ENCODE results near the gene KLRC1.
A peak's percentile ranks its signal among the peaks of the same experiment; 100 is the strongest.
"Not testable (repeated sequence)": the region's sequence is repeated elsewhere in the genome, so short reads cannot be mapped to it uniquely, and the experiment has no call there.

The KLRC1 gene

DNA sequence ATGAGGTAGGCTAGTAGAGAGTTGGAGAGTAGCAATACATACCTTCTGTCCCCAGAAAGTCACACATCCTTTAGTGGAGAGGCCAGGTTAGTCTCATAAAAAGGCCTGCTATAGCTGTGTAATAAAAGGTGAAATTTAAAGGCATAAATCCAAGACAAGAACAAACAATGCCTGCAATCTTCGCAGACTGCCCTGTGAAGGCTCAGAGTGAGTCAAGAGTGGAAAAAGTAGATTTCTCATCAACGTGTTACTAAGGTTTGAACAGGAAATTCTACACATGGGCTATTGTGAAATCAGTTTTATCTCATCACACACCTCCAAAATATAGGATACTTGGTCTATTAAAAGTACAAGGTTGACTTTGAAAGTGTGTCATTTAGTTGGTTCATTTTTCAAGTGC, at the start of gene KLRC1:
KLRC1 (minus strand) TSS at position 222 of the 400 bp plus-strand sequence. CDS start 2,221 bp downstream, outside the sequence.
- no peak for DNase-seq (ENCODE audit: low read depth)

DNA sequence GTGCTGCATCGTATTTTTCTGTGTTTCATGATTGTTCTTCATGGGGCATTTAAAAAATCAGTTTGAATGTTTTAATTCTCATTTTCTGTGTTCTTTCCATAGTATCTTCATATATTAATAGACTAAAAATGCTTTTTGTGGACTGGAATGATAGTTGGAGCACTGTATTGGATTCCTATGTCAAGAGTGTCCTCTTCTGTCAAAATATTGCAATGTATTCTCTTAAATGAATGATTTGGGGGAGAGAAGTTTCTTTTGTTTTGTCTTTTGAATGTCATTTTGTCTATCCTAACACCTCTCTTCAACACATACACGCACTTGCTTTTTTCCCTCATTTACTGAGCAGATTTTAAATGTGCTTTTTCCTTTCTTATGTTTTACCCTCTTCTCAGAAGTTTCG, 47.9 kb upstream of the KLRC1 start:
- DNase-seq (ENCODE audit: low read depth) = peak; percentile 20

DNA sequence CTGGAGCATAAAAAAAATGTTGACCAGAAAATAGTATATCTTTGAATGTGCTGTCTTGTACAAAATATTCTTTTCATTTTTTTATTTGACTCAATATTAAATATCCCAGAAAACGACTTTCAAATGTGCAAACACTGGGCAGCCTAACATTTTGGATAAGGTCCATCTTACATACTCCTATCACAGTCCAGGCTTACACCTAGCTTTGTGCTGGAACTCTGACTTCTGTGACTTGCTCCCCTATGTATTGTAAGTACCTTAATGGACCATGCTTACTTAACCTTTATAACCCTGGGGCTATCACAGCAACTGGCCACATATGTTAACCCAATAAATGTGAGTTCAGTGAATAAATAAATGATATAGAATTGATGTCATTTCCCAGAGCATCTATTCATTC, 44.9 kb upstream of the KLRC1 start:
- DNase-seq (ENCODE audit: low read depth) = no peak

DNA sequence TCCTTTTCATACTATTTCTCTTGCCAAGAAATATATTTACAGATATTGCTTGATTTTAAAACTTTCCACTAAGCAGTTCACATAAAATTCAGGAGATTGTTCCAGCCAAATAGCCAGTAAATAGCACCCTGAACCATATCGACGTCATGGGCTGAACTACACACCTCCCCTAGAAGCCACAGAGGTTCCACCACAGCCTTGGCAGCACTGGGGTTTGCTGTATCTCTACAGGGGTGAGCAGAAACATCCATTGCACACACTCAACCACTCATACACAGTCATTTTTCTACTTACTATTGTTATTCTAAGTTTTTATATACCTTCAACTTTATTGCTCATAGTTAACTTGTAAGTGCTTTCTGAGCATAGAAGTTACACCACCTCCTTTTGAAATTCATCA, 44.4 kb upstream of the KLRC1 start:
- DNase-seq (ENCODE audit: low read depth) = no peak

DNA sequence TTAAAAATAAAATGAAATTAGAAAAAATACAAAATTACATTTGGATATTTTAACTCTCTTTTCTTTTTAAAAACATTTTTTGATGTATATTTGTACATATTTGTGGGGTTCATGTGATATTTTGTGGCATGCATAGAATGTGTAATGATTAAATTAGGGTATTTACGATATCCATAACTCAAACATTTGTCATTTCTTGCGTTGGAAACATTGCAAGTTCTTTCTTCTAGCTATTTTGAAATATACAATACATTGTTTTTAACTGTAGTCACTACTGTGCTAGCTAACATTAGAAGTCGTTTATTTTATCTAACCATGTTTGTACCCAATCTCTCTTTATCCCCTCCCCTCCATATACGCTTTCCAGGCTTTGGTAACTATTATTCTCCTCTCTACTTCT, 38.6 kb upstream of the KLRC1 start:
- DNase-seq (ENCODE audit: low read depth) = no peak

DNA sequence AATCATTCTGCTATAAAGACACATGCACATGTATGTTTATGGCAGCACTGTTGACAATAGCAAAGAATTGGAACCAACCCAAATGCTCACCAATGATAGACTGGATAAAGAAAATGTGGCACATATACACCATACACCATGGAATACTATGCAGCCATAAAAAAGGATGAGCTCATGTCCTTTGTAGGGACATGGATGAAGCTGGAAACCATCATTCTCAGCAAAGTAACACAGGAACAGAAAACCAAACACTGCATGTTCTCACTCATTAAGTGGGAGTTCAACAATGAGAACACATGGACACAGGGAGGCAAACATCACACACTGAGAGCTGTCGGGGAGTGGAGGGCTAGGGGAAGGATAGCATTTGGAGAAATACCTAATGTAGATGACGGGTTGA, 34.2 kb upstream of the KLRC1 start:
- DNase-seq (ENCODE audit: low read depth) = not testable (repeated sequence)

DNA sequence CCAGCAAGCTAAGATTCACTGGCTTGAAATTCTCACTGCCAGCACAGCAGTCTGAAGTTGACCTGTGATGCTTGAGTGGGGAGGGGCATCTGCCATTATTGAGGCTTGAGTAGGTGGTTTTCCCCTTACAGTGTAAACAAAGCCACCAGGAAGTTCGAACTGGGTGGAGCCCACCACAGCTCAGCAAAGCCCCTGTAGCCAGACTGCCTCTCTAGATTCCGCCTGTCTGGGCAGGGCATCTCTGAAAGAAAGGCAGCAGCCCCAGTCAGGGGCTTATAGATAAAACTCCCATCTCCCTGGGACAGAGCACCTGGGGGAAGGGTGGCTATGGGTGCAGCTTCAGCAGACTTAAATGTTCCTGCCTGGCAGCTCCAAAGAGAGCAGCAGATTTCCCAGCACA, 28.7 kb upstream of the KLRC1 start:
- not testable (repeated sequence) for DNase-seq (ENCODE audit: low read depth)

DNA sequence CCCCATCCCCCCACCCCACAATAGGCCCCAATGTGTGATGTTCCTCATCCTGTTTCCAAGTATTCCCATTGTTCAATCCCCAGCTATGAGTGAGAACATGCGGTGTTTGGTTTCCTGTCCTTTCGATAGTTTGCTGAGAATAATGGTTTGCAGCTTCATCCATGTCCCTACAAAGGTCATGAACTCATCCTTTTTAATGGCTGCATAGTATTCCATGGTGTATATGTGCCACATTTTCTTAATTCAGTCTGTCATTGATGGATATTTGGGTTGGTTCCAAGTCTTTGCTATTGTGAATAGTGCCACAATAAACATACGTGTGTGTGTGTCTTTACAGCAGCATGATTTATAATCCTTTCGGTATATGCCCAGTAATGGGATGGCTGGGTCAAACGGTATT, 19.6 kb upstream of the KLRC1 start:
- DNase-seq (ENCODE audit: low read depth) = not testable (repeated sequence)

DNA sequence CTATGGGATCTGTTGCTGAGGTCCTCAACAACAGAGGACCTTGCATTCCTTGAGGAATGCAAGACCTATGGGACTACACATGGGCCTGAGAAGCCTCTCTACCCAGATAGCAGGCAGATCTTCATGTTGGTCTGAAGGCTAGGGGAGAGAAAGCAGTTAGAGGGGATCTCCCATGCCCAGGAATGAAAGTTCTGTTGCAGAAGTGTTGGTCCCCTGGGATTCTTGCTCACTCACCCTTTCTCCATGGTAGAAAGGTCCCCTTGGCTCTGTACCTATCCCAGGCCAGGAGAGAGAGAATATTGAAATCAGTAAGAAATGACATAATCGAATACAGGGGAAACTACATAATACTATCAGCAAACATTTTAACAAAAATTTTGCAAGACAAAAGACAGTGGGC, 16.5 kb upstream of the KLRC1 start:
- DNase-seq (ENCODE audit: low read depth) = no peak

DNA sequence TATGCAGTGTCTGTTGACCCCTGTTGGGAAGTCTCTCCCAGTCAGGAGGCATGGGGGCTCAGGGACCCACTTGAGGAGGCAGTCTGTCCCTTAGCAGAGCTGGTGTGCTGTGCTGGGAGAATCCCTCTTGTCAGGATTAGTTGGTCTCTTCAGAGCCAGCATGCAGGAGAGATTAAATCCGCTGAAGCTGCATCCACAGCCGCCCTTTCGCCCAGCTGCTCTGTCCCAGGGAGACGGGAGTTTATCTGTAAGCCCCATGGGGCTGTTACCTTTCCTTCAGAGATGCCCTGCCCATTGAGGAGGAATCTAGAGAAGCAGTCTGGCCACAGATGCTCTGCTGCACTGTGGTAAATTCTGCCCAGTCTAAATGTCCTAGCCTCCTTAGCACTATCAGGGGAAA, 13.1 kb upstream of the KLRC1 start:
- no peak for DNase-seq (ENCODE audit: low read depth)

DNA sequence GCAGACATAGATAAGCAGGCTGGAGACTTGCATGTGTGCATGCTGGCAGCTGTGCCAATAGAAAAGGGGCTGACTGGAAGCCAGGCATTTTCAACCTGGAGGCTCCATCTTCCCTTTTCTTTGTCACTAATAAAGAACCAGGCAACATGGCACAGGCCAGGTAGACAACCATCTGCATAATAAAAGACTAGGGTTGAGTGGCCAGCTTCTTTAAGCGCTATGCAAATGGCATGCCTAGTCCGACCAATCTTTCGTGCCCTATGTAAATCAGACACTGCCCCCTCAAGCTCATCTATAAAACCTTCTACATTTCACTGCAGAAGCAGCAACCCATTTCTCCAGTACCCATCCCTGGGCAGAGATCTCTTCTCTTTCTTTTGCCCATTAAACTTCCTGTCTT, 4.6 kb upstream of the KLRC1 start:
- no peak for DNase-seq (ENCODE audit: low read depth)

DNA sequence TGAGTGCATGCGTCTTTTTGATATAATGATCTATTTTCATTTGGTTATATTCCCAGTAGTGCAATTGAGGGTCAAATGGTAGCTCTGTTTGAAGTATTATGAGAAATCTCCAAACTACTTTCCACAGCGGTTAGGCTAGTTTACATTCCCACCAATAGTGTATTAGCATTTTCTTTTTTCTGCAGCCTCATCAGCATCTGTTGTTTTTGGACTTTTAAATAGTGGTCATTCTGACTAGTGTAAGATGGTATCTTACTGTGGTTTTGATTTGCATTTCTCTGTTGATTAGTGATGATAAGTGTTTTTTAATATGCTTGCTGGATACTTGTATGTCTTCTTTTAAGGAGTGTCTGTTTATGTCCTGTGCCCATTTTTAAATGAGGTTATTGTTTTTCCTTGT, 3.7 kb upstream of the KLRC1 start:
- no peak for DNase-seq (ENCODE audit: low read depth)

DNA sequence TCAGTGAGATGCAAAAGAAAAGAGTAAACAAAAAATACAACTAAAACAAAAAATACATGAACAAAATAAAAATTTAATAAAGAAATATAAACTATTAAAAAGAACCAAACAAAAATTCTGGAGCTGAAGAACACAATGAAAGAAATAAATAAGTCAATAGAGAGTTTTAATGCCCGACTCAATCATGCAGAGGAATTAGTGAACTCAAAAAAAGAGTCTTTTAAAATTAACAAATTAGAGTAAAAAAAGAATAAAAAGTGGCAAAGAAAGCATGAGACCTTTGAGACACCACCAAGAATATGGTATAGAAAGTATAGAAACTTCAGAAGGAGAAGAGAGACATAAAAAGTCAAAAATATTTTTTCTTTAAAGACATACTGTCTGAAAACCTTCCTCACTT, 2.6 kb upstream of the KLRC1 start:
- no peak for DNase-seq (ENCODE audit: low read depth)

DNA sequence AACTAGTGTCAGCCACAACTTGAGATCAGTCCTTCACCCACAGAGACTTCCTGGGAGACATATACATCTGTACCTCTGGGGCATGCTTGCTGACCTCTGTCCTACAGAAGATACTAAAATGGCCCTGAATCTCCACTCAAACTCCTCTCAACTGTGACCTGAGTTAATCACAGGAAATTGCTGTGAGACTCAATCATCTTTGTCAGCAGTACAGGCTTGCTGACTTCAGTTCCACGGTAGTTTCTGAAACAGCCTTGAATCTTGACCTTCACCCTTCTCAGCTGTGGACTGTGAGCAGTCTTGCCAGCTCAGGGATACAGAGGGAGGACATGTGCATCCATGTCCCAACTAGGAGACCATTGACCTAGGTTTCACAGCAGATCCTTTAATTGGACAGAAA, 1.4 kb upstream of the KLRC1 start:
- DNase-seq (ENCODE audit: low read depth) = no peak

DNA sequence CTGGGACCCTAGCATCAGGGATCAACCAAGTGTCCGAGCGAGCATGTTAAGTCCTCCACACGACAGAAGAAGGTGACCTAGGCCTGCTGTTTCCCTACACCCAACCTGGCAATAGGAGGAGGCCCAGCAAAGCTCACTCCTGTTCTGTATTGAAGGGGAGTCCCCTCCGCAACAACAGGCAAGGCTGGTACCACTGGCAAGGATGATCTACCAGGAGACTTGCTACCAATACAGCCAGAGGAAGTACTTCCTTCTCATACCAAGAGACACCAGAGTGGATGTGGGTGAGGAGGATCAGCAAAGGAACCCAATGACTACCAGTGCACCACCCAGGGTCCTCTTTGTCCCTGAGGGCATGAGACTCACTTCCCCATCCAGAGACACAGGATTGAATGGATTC, 4.9 kb downstream of the KLRC1 start:
- no peak for DNase-seq (ENCODE audit: low read depth)

DNA sequence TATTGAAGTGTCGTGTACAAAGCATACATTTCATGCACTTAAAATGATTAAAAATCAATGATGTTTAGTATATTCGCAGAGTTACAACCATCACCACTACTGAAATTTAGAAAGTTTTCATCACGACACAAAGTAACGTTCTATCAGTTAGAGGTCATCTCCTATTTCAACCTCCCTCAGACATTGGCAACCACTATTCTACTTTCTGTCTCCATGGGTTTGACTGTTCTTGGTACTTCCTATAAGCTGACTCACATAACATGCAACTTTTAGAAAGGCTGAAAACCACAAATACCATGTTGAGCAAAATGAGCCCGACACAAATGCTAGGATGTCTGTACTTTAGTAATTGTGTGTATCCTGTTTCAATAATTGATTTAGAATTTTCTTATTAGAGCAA, 7.1 kb downstream of the KLRC1 start:
- DNase-seq (ENCODE audit: low read depth) = not testable (repeated sequence)

DNA sequence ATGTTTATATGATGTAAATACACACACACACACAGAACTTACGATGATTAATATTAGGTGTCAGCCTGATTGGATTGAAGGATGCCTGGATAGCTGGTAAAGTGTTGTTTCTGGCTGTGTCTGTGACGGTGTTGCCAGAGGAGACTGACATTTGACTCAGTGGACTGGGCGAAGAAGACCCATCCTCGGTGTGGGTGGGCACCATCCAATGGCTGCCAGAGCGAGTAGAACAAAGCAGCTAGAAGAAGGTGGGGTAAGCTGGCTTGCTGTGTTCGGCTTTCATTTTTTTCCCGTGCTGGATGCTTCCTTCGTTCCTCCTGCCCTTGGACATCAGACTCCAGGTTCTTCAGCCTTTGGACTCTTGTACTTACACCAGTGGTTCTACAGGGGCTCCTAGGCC, 12.0 kb downstream of the KLRC1 start:
- DNase-seq (ENCODE audit: low read depth) = not testable (repeated sequence)

DNA sequence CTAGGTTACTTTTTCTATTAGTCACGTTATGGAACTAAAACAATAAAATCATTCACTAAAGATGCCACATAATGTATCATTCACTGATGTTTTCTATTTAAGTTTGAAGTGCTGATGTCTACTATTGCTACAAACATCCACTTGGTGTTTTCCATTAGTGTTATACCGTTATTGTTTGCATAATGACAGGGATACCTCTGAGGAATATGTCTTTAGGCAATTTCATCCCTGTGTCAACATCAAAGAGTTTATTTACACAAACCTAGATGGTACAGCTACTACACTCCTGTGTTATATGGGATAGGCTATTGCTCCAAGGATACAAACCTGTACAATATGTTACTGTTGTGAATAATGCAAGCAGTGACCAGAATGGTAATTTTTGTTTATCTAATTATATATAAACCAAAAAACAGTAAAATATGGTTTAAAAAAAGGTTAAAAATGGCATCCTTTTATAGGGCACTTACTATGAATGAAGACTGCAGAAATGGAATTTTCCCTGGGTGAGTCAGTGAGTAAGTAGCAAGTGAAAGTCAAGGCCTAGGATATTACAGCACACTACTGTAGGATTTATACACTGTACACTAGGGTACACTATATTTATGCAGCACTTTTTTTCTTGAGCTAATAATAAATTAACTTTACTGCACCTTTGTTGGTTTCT, 13.4 kb downstream of the KLRC1 start:
- DNase-seq (ENCODE audit: low read depth) = peak; percentile 32

DNA sequence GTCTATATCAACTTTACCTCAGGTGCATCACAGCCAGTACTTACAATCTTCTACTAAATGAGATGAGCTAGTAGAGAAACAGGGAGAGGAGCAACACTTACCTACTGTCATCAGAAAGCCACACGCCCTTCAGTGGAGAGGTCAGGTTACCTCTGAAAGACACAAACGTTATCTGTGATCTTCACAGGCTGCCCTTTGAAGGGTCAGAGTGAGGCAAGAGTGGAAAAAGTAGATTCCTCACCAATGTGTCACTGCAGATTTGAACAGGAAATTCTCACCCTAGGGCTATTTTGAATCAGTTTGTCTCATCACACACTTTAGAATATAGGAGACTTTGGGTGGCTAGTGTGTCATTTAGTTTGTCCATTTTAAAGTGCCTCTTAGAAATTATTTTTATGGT, 15.6 kb downstream of the KLRC1 start:
- not testable (repeated sequence) for DNase-seq (ENCODE audit: low read depth)

DNA sequence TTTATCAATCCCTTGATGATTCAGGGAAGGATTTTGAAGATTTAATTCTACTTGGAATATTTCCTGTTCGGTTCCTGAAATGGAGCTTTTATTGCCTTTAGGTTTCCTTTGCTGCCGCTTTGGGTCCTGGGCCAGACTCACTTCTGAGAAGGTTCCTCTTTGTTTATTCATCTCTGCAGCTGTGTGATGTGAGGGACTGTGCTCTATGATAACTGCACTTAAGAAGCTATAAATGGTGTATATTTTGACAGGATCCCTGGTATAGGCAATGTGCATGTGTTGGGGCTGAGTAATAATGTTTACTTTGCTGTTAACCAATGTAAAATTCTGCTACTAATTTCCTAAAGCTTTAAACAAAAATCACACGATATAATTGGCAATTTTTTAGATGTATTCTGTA, 17.4 kb downstream of the KLRC1 start, which contains the start of gene KLRC2:
KLRC2 (minus strand) TSS at position 195 of the 400 bp plus-strand sequence; CDS start at position 171, 24 bp downstream.
- peak; percentile 66 for DNase-seq (ENCODE audit: low read depth)

DNA sequence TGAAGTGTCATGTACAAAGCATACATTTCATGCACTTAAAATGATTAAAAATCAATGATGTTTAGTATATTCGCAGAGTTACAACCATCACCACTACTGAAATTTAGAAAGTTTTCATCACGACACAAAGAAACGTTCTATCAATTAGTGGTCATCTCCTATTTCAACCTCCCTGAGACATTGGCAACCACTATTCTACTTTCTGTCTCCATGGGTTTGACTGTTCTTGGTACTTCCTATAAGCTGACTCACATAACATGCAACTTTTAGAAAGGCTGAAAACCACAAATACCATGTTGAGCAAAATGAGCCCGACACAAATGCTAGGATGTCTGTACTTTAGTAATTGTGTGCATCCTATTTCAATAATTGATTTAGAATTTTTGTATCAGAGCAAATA, 22.6 kb downstream of the KLRC1 start:
- DNase-seq (ENCODE audit: low read depth) = peak; percentile 19

DNA sequence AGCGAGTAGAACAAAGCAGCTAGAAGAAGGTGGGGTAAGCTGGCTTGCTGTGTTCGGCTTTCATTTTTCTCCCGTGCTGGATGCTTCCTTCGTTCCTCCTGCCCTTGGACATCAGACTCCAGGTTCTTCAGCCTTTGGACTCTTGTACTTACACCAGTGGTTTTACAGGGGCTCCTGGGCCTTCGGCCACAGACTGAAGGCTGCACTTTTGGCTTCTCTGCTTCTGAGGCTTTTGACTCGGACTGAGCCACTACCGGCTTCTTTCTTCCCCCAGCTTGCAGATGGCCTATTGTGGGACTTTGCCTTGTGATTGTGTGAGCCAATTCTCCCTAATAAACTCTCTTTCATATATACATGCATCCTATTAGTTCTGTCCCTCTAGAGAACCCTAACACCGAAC, 27.2 kb downstream of the KLRC1 start:
- DNase-seq (ENCODE audit: low read depth) = not testable (repeated sequence)

DNA sequence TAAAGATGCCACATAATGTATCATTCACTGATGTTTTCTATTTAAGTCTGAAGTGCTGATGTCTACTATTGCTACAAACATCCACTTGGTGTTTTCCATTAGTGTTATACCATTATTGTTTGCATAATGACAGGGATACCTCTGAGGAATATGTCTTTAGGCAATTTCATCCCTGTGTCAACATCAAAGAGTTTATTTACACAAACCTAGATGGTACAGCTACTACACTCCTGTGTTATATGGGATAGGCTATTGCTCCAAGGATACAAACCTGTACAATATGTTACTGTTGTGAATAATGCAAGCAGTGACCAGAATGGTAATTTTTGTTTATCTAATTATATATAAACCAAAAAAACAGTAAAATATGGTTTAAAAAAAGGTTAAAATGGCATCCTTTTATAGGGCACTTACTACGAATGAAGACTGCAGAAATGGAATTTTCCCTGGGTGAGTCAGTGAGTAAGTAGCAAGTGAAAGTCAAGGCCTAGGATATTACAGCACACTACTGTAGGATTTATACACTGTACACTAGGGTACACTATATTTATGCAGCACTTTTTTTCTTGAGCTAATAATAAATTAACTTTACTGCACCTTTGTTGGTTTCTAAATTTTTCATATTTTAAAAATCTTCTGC, 28.8 kb downstream of the KLRC1 start:
- DNase-seq (ENCODE audit: low read depth) = peak; percentile 13

DNA sequence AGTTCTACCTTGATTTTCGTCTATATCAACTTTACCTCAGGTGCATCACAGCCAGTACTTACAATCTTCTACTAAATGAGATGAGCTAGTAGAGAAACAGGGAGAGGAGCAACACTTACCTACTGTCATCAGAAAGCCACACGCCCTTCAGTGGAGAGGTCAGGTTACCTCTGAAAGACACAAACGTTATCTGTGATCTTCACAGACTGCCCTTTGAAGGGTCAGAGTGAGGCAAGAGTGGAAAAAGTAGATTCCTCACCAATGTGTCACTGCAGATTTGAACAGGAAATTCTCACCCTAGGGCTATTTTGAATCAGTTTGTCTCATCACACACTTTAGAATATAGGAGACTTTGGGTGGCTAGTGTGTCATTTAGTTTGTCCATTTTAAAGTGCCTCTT, 31.0 kb downstream of the KLRC1 start:
- DNase-seq (ENCODE audit: low read depth) = not testable (repeated sequence)
